ENCODE data around the gene FAM180A. TPM values are rescaled to one million over a fixed set of nuclear protein-coding genes. Genes with fewer than 3 reads are reported as not detected.
"Not testable (repeated sequence)": the region's sequence is repeated elsewhere in the genome, so short reads cannot be mapped to it uniquely, and the experiment has no call there.

The FAM180A gene
- total RNA-seq, 2 donors from 2014 or later: not detected

DNA sequence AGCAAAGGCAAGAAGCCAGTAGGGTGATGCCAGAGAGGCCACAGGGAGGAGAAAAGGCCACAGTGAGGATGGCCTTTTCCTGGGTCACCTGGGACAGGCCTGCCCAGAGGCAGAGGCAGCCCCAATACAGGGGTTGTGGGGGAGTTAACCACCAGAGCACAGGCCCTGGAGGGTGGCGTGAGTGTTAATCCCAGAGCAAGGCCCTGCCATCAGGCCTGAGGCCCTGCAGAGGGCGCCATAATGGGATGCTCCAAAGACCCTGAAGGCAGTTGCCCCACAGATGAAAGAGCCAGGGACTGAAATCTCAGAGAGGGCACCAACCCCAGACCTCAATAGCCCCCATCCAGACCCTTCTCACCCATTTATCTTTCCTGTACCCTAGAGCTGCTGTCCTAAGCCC, 44.5 kb downstream of the FAM180A start:
- no peaks in the 10 kb centered on the region for H3K27me3 Mint-ChIP-seq (ENCODE audit: insufficient read depth)
- H3K36me3 Mint-ChIP-seq (ENCODE audit: low read depth): no peaks in the 10 kb centered on the region
- no peak overlapping the region for H3K9ac ChIP-seq (ENCODE audit: extremely low read depth, low read length, poor library complexity, severe bottlenecking)
- H3K4me1 Mint-ChIP-seq: peaks cover 10% of the 10 kb centered on the region
- H3K9me3 ChIP-seq (ENCODE audit: control insufficient read depth, low read length): no peaks in the 10 kb centered on the region
- peak; percentile 86 for DNase-seq
- no peaks in the 10 kb centered on the region for H3K4me1 ChIP-seq (ENCODE audit: control insufficient read depth, insufficient read depth, low read length)
- 50 to 60% methylated on average over 2 of the region's 2 CpGs for WGBS, 2 experiments (ENCODE audit: insufficient coverage in 1 of 2, insufficient read length in 1 of 2)
- H3K27ac ChIP-seq (ENCODE audit: low read depth, low read length): no peak overlapping the region
- no peak overlapping the region for H3K4me3 ChIP-seq (ENCODE audit: low read length)
- H3K9me3 Mint-ChIP-seq: no peaks in the 10 kb centered on the region
- TF ChIP-seq, protein P1, sequence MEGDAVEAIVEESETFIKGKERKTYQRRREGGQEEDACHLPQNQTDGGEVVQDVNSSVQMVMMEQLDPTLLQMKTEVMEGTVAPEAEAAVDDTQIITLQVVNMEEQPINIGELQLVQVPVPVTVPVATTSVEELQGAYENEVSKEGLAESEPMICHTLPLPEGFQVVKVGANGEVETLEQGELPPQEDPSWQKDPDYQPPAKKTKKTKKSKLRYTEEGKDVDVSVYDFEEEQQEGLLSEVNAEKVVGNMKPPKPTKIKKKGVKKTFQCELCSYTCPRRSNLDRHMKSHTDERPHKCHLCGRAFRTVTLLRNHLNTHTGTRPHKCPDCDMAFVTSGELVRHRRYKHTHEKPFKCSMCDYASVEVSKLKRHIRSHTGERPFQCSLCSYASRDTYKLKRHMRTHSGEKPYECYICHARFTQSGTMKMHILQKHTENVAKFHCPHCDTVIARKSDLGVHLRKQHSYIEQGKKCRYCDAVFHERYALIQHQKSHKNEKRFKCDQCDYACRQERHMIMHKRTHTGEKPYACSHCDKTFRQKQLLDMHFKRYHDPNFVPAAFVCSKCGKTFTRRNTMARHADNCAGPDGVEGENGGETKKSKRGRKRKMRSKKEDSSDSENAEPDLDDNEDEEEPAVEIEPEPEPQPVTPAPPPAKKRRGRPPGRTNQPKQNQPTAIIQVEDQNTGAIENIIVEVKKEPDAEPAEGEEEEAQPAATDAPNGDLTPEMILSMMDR (conservative IDR thresholded peaks at IDR 0.05): peak; percentile 86
- no peaks in the 10 kb centered on the region for H3K27me3 ChIP-seq (ENCODE audit: control insufficient read depth, insufficient read depth, low read length, poor library complexity, severe bottlenecking)
- no peaks in the 10 kb centered on the region for H3K36me3 ChIP-seq (ENCODE audit: control insufficient read depth, insufficient read depth, low read length)
- no peak overlapping the region for H3K27ac Mint-ChIP-seq
- H3K4me3 Mint-ChIP-seq: no peak overlapping the region

DNA sequence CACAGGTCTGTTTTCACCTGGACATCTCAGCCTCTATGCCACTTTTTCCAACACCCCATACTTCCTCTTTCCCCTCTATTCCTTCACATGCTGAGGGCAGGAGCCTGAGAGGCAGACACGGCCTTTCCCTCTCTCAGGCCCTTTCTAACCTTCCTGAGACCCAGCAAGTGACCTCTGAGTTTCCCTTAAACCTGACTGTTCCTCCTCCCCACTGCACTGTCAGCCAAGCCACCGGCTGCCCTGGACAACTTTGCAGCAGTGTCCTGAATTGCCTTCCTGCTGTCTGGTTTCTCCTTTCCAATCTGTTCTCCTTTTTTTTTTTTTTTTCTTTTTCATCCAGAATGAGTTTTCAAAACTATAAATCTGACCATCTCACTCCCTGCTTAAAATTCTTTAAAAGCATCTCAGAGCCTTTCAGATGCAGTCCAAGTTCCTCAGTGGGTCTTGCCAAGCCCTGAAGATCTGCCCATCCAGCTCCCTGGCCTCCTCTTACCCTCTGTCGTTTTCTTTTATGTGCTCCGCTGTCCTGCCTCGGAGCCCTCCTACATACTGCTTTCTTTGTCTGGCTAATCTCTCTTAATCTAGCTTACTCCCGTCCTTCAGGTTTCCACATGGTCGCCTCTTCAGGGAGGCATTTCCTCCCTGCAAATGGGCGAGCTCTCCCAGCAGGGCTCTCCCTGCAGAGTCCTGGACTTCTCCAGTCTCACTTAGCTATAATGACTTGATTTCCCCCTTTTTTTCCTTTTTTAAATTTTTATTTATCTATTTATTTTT, 51.1 kb downstream of the FAM180A start:
- Histone ChIP-seq H3K9me3 (ENCODE audit: control insufficient read depth, low read length) (no peaks in the 10 kb centered on the region), H3K27me3 (ENCODE audit: control insufficient read depth, insufficient read depth, low read length, poor library complexity, severe bottlenecking) (no peaks in the 10 kb centered on the region), H3K27ac (ENCODE audit: low read depth, low read length) (no peak overlapping the region), H3K4me3 (ENCODE audit: low read length) (no peak overlapping the region), H3K4me1 (ENCODE audit: control insufficient read depth, insufficient read depth, low read length) (no peaks in the 10 kb centered on the region), H3K9ac (ENCODE audit: extremely low read depth, low read length, poor library complexity, severe bottlenecking) (no peak overlapping the region), H3K36me3 (ENCODE audit: control insufficient read depth, insufficient read depth, low read length) (peaks cover under 1% of the 10 kb centered on the region)
- H3K4me3 Mint-ChIP-seq: no peak overlapping the region
- H3K4me1 Mint-ChIP-seq: peaks cover 7% of the 10 kb centered on the region
- no peaks in the 10 kb centered on the region for H3K27me3 Mint-ChIP-seq (ENCODE audit: insufficient read depth)
- DNase-seq: no peak
- TF ChIP-seq, protein P1 (conservative IDR thresholded peaks at IDR 0.05): no peak
- H3K36me3 Mint-ChIP-seq (ENCODE audit: low read depth): no peaks in the 10 kb centered on the region
- H3K27ac Mint-ChIP-seq: peak overlapping the region; percentile 59
- WGBS, 2 experiments (ENCODE audit: insufficient coverage in 1 of 2, insufficient read length in 1 of 2): 67 to 68% methylated on average over 7 to 8 of the region's 8 CpGs
- no peaks in the 10 kb centered on the region for H3K9me3 Mint-ChIP-seq

DNA sequence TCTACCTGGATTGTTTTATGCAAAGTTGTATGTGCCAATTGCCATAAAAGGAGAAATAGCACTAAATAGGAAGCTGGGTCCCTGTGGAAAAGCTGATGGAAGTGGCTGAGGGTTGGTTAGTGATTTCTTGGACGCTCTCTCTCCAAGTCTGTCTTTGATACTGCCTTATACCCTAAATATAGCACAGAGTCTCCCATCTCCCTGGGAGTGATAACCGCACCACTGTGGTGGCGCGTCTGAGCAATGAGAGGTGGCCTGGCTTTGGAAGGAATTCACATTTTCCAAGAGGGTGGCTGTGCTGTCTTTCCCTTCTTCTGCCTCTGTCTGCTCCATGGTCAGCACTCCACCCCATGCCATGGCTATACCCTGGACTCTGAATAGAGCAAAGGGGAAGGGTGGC, 55.1 kb downstream of the FAM180A start:
- H3K9me3 ChIP-seq (ENCODE audit: control insufficient read depth, low read length): no peaks in the 10 kb centered on the region
- Mint-ChIP-seq H3K4me1 (peaks cover 7% of the 10 kb centered on the region), H3K36me3 (ENCODE audit: low read depth) (peaks cover 21% of the 10 kb centered on the region), H3K27ac (no peak overlapping the region), H3K4me3 (no peak overlapping the region), H3K27me3 (ENCODE audit: insufficient read depth) (no peaks in the 10 kb centered on the region), H3K9me3 (no peaks in the 10 kb centered on the region)
- no peak overlapping the region for H3K27ac ChIP-seq (ENCODE audit: low read depth, low read length)
- WGBS, 2 experiments (ENCODE audit: insufficient coverage in 1 of 2, insufficient read length in 1 of 2): 95 to 100% methylated on average over 1 to 4 of the region's 4 CpGs
- H3K4me3 ChIP-seq (ENCODE audit: low read length): no peak overlapping the region
- TF ChIP-seq, protein P1 (conservative IDR thresholded peaks at IDR 0.05): no peak
- no peak for DNase-seq
- H3K9ac ChIP-seq (ENCODE audit: extremely low read depth, low read length, poor library complexity, severe bottlenecking): no peak overlapping the region
- H3K36me3 ChIP-seq (ENCODE audit: control insufficient read depth, insufficient read depth, low read length): peaks cover 13% of the 10 kb centered on the region
- no peaks in the 10 kb centered on the region for H3K4me1 ChIP-seq (ENCODE audit: control insufficient read depth, insufficient read depth, low read length)
- no peaks in the 10 kb centered on the region for H3K27me3 ChIP-seq (ENCODE audit: control insufficient read depth, insufficient read depth, low read length, poor library complexity, severe bottlenecking)

DNA sequence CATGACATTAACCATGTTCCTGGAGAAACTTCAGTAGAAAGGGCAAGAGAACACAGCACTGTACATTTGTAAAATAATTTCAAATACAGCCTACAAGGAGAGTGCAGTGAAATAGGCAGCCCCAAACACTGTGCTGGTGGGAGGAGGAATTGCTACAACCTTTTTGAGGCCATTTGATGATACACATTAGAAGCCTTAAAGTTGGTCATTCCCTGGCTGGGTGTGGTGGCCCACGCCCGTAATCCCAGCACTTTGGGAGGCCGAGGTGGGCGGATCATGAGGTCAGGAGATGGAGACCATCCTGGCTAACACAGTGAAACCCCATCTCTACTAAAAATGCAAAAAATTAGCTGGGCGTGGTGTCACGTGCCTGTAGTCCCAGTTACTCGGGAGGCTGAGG, 56.0 kb downstream of the FAM180A start:
- H3K9ac ChIP-seq (ENCODE audit: extremely low read depth, low read length, poor library complexity, severe bottlenecking); H3K4me1 Mint-ChIP-seq; H3K9me3 ChIP-seq (ENCODE audit: control insufficient read depth, low read length); H3K27ac Mint-ChIP-seq; H3K4me3 Mint-ChIP-seq; H3K27me3 ChIP-seq (ENCODE audit: control insufficient read depth, insufficient read depth, low read length, poor library complexity, severe bottlenecking); H3K27me3 Mint-ChIP-seq (ENCODE audit: insufficient read depth); DNase-seq; H3K4me1 ChIP-seq (ENCODE audit: control insufficient read depth, insufficient read depth, low read length); H3K27ac ChIP-seq (ENCODE audit: low read depth, low read length); H3K4me3 ChIP-seq (ENCODE audit: low read length); H3K9me3 Mint-ChIP-seq: not testable (repeated sequence)
- peaks cover 25% of the 10 kb centered on the region for H3K36me3 Mint-ChIP-seq (ENCODE audit: low read depth)
- H3K36me3 ChIP-seq (ENCODE audit: control insufficient read depth, insufficient read depth, low read length): peaks cover 13% of the 10 kb centered on the region
- WGBS, 2 experiments (ENCODE audit: insufficient coverage in 1 of 2, insufficient read length in 1 of 2): 92 to 97% methylated on average over 2 to 7 of the region's 7 CpGs
